GM21576 (cell line): Measurements from ENCODE around the gene EMC10.

Source experiments
- ATAC-seq: cut with Tn5 transposase; IDR thresholded peaks from one replicate; pipeline ENCODE4 v1.9.1; 2021; ENCODE audit warnings: mild to moderate bottlenecking, moderate library complexity; ENCODE audit not compliant: unreplicated experiment

Gene EMC10

DNA sequence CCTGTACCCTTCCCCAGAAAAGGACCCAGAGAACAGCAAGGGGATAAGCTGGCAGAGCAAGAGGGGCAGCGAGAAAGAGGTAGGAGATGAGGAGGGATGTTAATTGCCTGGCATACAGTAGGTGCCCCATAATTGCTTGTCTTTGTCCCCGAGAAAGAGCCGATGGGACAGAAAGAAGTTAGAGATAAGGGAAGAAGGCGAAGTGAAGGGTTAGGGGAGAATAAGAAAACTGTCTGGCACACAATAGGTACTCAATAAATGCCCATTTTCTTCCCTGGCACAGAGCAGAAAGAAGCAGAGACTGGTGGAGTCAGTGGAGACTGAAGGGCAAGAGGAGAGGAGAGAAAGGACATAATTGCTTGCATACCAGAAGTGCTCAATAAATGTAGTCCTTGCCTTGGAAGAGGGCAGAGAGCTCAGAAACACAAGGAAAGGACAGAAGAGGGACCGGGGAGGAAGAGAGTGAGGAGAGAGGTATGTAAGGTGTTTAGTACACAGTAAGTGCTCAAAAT, 18.8 kb downstream of the EMC10 start:
- no peak for ATAC-seq

DNA sequence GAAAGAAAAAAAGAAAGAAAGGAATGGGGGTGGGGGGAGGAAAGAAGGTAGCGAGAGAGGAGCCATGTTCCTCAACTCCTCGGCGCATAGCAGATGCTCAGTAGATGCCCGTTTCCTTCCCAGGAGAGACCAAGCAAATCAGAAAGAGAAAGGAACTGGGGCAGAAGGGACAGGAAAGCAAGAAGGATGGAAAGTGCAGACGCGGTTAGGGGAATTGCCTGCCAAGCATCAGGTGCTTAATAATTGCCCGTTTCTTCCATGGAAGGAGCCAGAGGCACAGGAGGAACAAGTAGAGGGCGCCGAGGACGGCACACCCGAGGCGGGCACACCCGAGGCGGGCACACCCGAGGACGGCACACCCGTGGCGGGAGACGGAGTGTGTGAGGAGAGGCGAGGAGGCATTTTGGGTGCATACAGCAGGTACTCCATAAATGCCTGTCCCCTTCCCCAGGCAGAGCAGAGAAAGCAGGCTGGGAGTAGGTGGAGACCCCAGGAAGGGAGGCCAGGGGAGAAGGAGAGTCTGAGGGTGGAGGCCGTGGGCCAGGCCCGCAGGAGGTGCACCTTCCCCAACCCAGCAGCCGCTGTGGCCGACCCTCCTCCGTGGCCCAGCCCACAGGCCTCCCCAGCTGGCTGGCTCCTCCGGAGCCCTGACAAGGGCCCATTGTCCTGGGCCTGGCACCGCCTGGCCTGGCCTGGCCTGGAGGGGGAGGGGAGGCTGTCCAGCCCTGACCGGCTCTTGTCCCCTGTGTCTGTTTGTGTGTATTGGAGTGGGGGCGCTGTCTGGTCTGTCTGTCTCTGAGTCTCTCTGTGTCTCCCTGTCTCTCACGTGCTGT, 20.1 kb downstream of the EMC10 start:
- no peak for ATAC-seq

DNA sequence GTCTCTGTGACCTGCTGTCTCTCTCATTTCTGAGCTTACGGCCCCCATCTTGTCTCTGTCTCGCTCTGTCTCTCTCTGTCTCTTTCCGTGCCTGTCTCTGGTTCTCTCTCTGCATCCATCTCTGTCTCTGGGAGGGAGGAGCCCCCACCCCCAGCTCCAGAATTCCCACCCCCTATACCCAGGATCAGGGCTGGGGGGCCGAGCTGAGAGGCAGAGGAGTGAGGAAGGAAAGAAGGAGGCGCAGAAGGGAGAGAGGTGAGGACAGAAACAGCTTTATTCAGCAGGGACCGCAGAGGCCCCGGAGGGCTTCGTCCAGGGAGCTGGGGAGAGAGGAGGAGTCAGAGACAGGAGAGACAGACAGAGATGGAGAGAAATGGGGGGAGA, 20.7 kb downstream of the EMC10 start:
- ATAC-seq: no peak

DNA sequence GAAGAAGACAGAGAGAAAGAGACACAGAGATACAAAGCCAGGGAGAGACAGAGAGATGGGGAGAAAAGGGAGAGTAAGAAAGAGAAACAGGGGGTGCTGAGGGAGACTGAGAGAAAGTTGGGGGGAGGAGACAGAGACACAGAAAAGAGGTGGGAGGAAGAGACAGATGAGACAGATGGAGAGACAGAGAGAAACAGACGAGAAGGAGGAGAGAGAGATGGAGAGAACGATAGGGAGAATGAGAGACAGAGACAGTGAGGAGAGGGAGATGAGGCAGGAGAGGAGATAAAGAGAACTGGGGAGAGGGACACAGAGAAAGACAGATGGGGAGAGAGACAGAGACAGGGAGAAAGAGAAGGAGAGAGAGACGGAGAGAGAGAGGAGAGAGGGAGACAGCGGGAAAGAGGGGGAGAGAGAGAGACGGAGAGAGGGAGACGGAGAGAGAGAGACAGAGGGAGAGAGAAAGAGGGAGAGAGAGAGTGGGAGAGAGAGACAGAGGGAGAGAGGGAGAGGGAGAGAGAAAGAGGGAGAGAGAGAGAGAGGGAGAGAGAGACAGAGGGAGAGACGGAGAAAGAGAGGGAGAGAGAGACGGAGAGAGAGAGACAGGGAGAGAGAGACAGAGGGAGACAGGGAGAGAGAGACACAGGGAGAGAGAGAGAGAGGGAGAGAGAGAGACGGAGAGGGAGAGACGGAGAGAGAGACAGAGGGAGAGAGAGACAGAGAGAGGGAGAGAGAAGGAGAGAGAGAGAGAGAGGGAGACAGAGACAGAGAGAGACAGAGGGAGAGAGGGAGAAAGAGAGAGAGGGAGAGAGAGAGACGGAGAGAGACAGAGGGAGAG, 22.1 kb downstream of the EMC10 start:
- ATAC-seq: no peak

DNA sequence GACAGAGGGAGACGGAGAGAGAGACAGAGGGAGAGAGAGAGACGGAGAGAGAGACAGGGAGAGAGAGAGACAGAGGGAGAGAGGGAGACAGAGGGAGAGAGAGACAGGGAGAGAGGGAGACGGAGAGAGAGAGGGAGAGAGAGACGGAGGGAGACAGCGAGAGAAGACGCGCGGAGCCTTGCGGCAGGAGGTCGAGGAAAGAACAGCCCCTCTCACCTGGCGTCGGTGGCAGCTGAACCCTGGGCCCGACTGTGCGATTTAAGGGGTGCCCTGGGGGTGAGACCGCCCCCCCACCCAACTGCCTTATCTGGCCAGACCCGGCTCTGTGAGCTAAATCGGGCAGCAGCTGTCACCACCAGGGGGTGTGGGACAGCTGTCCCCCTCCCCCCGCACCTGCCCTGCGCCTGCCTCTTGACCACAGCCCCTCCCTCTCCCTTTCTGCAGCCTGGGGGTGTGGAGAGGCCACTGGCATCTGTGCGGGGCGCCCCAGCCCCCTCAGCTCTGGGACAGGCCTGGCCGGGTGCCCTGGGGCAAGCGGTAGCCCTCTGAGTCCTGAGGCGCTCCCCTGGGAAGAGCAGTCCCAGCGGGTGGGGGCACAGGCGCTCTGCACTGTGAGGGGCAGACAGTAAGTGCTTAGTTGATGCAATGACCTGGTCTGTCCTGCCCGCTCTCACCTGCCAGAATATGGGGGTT, 23.9 kb downstream of the EMC10 start:
- ATAC-seq: no peak

DNA sequence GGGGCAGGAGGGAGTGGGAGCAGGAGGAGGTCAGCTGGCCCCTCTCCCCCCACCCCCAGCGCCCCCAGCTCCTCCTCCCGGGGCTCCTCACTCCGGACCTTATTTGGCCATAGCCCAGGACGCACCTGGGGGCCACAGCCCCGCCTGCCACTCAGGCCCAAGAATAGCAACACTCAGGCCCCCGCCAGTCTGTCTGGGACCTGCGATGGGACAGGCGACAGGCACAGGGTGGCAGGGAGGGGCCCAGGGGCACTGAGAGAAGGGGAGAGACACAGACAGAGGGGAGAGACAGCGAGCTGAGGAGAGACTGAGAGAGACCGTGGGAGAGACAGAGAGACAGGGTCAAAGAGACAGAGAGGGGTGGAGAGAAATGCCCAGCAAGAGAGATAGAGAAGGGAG, 24.4 kb downstream of the EMC10 start:
- no peak for ATAC-seq

DNA sequence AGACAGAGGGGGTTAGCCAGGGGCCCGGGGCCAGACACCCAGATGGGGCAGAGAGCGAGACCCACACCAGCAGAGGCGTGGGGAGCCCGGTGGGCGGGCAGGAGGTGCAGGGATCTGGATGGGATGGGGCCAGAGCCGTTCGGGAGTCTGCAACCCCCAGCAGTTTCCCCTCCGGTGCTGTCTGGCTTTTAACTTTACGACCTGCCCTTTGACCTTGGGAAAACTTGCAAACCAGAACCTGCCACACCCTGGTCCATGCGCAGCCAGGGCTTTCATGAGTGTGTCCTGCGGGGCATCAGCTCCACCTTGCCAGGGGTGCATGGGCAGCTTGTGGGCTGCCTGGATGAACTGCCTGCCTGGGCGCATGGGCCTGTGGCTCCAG, 24.9 kb downstream of the EMC10 start:
- no peak for ATAC-seq

DNA sequence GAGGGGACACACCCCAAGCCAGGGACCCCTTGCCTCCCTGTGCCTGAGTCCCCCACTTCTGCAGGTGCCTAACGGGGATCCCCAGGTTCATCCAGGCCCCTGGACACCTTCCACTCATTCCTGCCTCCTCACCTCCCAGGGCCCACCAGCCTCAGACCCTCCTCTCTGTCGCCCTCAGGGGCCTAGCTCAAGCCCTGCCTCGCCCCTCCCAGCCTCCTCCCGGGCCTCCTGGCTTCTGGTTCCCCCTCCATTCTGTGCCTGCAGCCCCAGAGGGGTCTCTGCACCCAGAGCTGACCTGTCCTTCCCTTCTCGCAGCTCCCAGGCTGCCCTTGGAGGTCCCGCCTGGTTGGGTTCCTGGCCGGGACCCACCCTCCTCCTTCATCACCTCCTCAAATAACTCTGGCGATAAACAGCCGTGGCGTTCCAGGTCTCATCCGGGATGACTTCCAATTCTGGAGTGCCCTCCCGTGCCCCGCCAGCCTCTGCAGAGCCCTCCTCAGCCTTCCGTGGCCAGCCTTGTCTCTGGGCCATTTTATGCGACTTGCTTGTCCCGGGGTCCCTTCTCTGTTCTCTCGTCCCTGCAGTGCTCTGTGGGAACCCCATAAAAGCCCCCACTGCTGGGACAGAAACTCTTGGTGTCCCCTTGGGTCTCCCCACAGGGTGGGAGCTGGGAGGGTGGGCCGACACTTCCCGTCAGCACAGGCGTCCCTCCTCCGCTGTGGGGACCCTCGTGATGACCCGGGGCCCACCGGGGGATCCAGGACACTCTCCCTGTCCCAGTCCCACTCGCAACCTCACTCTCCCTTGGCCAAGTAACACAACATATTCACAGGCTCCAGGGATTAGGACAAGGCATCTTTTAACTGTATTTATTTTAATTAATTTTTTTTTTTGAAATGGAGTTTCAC, 25.5 kb downstream of the EMC10 start:
- no peak for ATAC-seq

DNA sequence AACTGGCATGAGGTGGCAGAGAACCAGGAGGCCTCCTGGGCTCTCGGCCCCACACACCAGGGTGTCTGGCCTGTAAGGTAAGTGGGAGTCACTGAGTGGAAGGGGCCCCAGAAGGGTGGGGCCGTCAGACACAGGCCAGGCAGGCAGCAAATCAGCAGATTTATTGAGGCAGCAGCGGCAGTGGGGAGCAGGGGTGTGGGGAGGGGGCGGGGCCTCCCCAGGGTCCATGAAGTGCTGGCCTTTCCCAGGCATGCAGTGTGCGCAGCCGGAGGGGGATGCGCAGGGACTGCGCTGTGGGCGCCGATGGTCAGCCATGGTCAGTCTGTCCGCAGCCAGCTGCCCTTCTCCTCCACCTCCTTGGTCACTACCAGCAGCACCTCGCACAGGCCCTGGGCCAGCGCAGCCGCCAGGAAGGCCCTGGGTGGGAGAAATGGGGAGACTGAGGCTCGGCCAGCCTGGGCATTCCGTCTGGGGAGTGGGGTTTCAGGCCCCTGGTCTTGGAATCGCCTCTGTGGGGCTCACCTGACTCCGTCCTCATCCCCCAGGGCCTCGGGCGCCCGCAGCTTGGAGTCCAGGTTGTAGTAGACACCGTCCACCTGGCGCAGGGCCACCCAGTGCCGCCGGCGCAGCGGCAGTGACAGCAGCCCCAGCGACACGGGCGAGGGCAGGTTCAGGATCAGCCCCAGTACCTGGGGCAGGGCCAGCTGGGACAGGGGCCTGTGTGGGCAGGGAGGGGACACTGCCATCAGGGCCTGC, 29.7 kb downstream of the EMC10 start:
- no peak for ATAC-seq

DNA sequence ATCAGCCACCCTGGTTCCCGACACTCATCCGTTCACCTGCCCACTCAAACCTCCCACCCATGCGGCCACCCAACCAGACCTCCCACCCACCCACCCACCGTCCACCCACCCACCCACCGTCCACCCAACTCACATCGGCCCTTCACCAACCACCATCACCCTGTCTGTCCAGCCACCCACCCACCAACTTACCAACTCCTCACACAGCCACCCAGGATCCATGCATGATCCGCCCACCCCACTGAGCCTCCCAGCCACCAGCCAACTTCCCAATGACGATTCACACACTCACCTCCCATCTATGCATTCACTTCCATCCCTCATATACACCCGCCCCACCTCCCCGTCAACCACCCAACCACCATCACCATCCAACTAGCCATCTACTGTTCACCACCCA, 30.4 kb downstream of the EMC10 start:
- ATAC-seq: no peak

DNA sequence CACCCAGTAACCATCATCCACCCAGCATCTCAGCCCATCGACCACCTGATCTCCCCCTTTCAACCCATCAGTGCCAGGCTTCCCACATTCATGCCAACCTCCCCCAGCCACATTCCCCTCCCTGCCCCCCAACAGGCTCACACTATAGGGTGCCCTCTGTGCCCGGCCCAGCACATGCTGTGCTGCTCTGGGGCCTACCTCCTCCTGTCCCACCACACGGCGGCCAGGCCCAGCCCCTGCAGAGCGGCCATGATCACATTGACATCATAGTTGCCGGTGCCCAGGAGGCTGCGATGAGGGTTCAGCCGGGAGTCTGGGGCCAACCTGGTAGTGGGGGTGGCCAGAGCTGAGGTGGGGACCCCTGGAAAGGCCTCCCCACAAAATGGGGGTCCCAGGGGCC, 31.1 kb downstream of the EMC10 start:
- no peak for ATAC-seq

DNA sequence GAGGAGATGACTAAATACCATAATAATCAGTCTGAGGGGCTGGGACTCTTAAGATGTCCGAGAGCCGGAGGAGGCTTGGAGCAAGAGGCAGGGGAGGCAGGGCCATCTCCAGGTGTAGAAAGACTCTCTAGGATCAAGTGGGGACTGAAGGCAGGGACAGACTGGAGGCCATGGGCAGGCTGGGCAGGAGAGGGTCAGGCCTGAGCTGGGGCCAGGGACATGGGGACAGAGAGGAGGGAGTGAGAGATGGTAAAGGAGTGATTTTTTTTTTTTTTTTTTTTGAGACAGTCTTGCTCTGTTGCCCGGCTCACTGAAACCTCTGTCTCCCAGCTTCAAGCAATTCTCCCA, 32.5 kb downstream of the EMC10 start:
- ATAC-seq: no peak

DNA sequence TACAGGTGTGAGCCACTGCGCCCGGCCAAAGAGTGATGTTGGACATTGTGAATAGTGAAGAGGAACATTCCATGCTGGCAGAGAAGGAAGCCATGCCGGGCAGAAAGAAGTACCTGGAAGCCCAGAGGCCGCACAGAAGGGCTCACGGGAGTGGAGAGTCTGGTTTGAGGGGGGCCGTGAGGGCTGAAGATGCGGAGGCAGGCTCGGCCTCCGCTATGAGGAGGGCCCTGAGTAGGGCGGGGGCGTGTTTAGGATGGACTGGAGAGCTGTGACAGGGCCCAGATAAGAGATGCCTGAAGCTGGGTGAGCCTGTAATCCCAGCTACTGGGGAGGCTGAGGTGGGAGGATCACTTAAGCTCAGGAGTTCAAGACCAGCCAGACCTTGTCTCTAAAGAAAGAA, 33.1 kb downstream of the EMC10 start:
- ATAC-seq: no peak

DNA sequence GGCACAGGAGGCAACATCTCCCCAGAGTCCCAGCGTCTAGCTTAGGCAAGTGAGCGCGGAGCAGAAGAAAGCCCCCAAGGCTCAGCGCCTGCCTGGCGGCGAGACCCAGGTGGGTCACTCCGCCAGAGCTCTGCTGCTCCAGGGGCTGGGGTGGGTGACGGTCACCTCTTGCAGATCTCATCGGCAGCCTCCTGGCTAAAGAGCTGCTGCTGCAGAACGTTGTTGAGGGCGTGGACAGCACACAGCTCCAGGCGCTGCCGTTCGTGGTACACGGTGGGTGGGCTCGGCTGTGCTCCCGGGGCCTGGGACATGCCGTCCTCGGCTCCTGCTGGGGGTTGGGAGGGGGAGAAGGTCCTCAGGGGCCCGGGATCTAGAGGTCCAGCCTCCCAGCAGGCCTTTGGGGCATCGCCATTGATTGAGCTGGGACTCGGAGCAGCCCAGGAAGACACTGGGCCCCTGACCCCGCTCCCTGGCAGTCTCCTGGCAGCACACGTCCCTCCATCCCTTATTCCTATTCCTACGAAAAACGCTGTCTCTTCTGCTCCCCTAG, 33.9 kb downstream of the EMC10 start:
- no peak for ATAC-seq

DNA sequence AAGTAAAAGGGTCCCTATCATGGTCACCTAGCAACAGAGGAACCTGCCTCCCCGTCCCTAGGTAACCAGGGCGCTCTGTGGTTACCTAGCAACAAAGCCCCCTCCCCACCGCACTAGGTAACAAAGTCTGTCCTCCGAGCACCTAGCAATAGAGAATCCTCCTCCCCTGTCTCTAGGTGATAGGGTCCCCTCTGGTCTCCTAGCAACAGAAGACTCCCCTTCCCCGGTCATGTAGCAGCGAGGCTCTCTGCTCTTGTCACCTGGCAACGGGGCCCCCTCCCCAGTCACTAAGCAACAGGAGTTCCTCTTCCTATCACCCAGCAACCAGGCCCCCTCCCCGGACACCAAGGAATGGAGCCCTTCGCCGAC, 34.4 kb downstream of the EMC10 start:
- ATAC-seq: no peak

DNA sequence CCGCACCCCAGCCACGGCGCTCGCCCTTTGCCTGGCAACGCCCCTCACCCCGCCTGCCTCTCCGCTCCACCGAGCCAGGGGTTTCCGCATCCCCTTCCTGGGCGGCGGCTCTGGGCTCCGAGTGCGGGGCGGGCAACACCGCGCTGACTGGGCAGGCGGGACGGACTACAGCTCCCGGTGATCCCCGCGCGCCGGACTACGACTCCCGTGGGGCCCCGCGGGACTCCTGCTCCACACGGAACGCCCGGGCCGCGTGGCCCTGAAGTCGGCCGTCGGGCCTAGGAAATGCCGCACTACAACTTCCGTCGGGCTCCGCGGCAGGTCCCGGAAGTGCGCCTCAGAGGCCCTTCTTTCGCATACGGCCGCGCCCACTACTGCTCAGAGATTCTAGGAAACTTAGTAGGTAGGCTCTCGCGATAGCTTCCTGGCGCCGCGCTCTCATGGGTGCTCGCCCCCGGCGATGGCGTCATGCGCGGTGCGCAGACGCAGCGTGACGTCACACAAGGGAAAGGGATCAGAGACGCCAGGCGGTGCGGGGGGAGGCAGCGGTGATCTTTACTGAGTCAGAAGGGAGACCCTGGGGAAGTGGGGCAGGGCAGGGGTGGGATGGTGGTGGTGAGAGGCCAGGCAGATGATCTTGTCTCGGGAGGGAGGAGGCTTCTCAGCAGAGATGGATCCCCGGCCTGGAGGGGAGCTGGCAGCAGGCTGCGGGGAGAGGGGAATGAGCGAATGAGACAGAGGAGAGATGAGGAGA, 34.9 kb downstream of the EMC10 start, which contains the start of gene JOSD2:
TSS of gene JOSD2 (minus strand) at position 123 of the 754 bp plus-strand sequence. CDS start 760 bp downstream, outside the sequence.
- ATAC-seq: peak; percentile 84

DNA sequence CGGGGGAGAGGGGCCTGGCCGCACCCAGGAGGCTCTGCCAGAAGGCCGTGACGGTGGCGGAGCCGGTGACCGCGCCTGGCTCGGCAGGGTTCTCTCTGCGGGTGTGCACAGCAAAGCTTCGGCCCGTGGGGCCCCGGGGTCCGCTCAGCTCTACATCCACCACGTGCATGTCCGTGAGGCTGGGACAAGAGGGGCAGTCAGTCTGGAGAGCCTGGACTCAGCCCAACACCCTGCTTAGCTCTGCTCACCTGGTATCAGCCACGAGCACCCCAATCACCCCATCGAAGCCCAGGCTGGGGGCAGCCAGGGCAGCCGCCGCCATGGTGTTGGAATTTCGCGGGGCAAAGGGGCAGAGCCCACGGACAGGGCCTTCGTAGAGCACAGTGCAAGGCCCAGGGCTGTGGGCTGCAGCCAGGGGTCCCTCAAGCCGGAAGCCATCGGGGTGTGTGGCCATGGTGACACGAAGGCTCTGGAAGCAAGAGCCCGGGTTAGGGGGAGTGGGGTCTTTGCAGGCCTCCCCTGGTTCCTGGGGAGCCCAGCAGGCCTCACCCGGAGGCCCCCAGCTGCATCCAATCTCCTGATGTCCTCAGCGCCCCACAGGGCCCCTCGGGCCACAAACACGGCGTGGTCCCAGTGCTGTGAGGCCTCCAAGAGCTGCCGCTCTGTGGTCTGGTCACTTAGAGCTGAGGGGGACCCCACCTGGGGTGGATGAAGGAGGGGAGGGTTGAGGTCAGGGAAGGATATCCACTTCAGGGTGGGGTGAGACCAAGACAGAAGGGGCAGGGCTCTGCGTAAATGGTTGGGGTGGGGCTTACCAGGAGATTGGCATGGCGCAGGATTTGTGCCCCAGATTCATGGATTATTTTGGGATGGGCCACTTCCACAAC, 36.0 kb downstream of the EMC10 start:
- no peak for ATAC-seq
